K562 (cell line): ENCODE data around the gene TIMP2. TPM values are rescaled to one million over a fixed set of nuclear protein-coding genes. Genes with fewer than 3 reads are reported as not detected.

Experiments used
- BRD9 ChIP-seq: fragments of 450-650 bp; IDR thresholded peaks from 2 replicates; pipeline ENCODE4 v1.6.1; 2018; ENCODE audit warnings: low read depth; ENCODE audit not compliant: partially characterized antibody
- CBX1 ChIP-seq: sonication (generic); IDR thresholded peaks from 2 replicates; pipeline ENCODE4 v1.6.1; 2016; ENCODE audit warnings: antibody characterized with exemption, low read depth, mild to moderate bottlenecking
- CTCFL ChIP-seq: IDR thresholded peaks from 2 replicates; pipeline ENCODE4 v1.6.1; 2011; ENCODE audit warnings: borderline replicate concordance, low read depth, mild to moderate bottlenecking, moderate library complexity, low read length; ENCODE audit not compliant: insufficient read depth, poor library complexity, severe bottlenecking
- GABPA ChIP-seq: fragments of 200-800 bp; sonication (Bioruptor generic); conservative IDR thresholded peaks from 2 replicates; pipeline ENCODE4 v1.6.1; 2016; ENCODE audit warnings: low read depth, missing genetic modification characterization, missing compliant biosample characterization
- GTF2F1 ChIP-seq: IDR thresholded peaks from 2 replicates; pipeline ENCODE4 v1.6.1; 2011; ENCODE audit warnings: low read depth, low read length, improper control_type of control experiment
- HIVEP1 ChIP-seq: fragments of 250-450 bp; sonication (Bioruptor Pico); IDR thresholded peaks from 2 replicates; pipeline ENCODE4 v1.4.0; 2020; ENCODE audit warnings: mild to moderate bottlenecking
- HMG20B ChIP-seq: fragments of 250-450 bp; sonication (Bioruptor Pico); IDR thresholded peaks from 2 replicates; pipeline ENCODE4 v1.5.0; 2021; ENCODE audit warnings: mild to moderate bottlenecking
- HNRNPL ChIP-seq: fragments of 200-400 bp; formaldehyde crosslinking; IDR thresholded peaks from 2 replicates; pipeline ENCODE4 v1.6.1; 2017; ENCODE audit warnings: low read depth, mild to moderate bottlenecking, low read length
- L3MBTL2 ChIP-seq: fragments of 450-650 bp; IDR thresholded peaks from 2 replicates; pipeline ENCODE4 v1.6.1; 2016; ENCODE audit warnings: mild to moderate bottlenecking, moderate library complexity
- MECOM ChIP-seq: fragments of 250-450 bp; sonication (Bioruptor Pico); IDR thresholded peaks from 2 replicates; pipeline ENCODE4 v1.8.0; 2022; ENCODE audit warnings: inconsistent platforms
- MTA1 ChIP-seq: fragments of 450-650 bp; IDR thresholded peaks from 2 replicates; pipeline ENCODE4 v1.6.1; 2017; ENCODE audit warnings: borderline replicate concordance
- NBN ChIP-seq: fragments of 450-650 bp; IDR thresholded peaks from 2 replicates; pipeline ENCODE4 v1.6.1; 2016; ENCODE audit warnings: low read depth, mild to moderate bottlenecking
- NCOA2 ChIP-seq, 2 experiments: fragments of 450-650 bp; IDR thresholded peaks; 2 replicates each; pipeline ENCODE4 v1.6.1; 2018; ENCODE audit warnings: mild to moderate bottlenecking in 2 of 2, moderate library complexity in 1 of 2; ENCODE audit not compliant: partially characterized antibody in 2 of 2
- NFATC3 ChIP-seq: fragments of 450-650 bp; IDR thresholded peaks from 2 replicates; pipeline ENCODE4 v1.6.1; 2017; ENCODE audit warnings: mild to moderate bottlenecking
- SFPQ ChIP-seq: fragments of 200-400 bp; formaldehyde crosslinking; IDR thresholded peaks from 2 replicates; pipeline ENCODE4 v1.6.1; 2017; ENCODE audit warnings: mild to moderate bottlenecking, low read depth, low read length, moderate library complexity
- SMAD1 ChIP-seq: fragments of 150-350 bp; IDR thresholded peaks from 2 replicates; pipeline ENCODE4 v1.6.1; 2014; ENCODE audit warnings: low read length, low read depth; ENCODE audit not compliant: partially characterized antibody
- SMAD4 ChIP-seq: fragments of 250-450 bp; sonication (Bioruptor Pico); conservative IDR thresholded peaks from 2 replicates; pipeline ENCODE4 v1.8.0; 2021; ENCODE audit warnings: inconsistent platforms, mild to moderate bottlenecking, moderate library complexity
- ZKSCAN1 ChIP-seq: fragments of 150-350 bp; IDR thresholded peaks from 2 replicates; pipeline ENCODE4 v1.6.1; 2016; ENCODE audit warnings: low read depth, low read length
- ZNF384 ChIP-seq: IDR thresholded peaks from 2 replicates; pipeline ENCODE4 v1.6.1; 2012; ENCODE audit warnings: low read depth, low read length, improper control_type of control experiment
- ZNF695 ChIP-seq: fragments of 450-650 bp; formaldehyde crosslinking; IDR thresholded peaks from 2 replicates; pipeline ENCODE4 v1.4.0; 2020; ENCODE audit warnings: mild to moderate bottlenecking, moderate library complexity
- ZNF764 ChIP-seq: fragments of 250-450 bp; sonication (Bioruptor Pico); IDR thresholded peaks from 2 replicates; pipeline ENCODE4 v1.4.0; 2020; ENCODE audit warnings: low read depth, mild to moderate bottlenecking, moderate library complexity
- polyA plus RNA-seq, 8 experiments: library from polyadenylated mRNA; depleted of rRNA in 4 of 8; stranded (reverse) in 5 of 8; unstranded in 3 of 8; fragments of >200 nt; fragmentation: Nextera tagmentation in 2 of 8; fragmentation: Illumina TruSeq in 1 of 8; extraction: Ambion mirVana in 2 of 8; extraction: Trizol in 1 of 8; gene quantifications; 2 replicates each; pipeline versions ENCODE4 v1.2.1 to v1.2.3, GENCODE V29; 2011 to 2014; ENCODE audit warnings: inconsistent platforms in 1 of 8, missing spikeins in 1 of 8
- total RNA-seq, 7 experiments: library from RNA; depleted of rRNA in 6 of 7; stranded (reverse); fragments of >200 nt in 6 of 7; fragmentation: Illumina TruSeq in 2 of 7; extraction: Trizol in 2 of 7; gene quantifications; 2 replicates each; pipeline versions ENCODE4 v1.2.1 to v1.2.3, GENCODE V29; 2011 to 2021; ENCODE audit warnings: low replicate concordance in 1 of 7
- TF ChIP-seq, protein P1 (sequence below): fragments of 450-650 bp; IDR thresholded peaks from 2 replicates; pipeline ENCODE4 v1.6.1; 2016; ENCODE audit warnings: antibody characterized with exemption
- TF ChIP-seq, protein P2 (sequence below): fragments of 450-650 bp; formaldehyde crosslinking; IDR thresholded peaks from 2 replicates; pipeline ENCODE4 v1.4.0; 2022; ENCODE audit warnings: mild to moderate bottlenecking, moderate library complexity

The TIMP2 gene
- total and polyA plus RNA-seq, 9 of the 15 experiments (the other 6 are each of a cell fraction or from before 2014, with no cell fraction given) = 0.55 TPM; not detected in 8

DNA sequence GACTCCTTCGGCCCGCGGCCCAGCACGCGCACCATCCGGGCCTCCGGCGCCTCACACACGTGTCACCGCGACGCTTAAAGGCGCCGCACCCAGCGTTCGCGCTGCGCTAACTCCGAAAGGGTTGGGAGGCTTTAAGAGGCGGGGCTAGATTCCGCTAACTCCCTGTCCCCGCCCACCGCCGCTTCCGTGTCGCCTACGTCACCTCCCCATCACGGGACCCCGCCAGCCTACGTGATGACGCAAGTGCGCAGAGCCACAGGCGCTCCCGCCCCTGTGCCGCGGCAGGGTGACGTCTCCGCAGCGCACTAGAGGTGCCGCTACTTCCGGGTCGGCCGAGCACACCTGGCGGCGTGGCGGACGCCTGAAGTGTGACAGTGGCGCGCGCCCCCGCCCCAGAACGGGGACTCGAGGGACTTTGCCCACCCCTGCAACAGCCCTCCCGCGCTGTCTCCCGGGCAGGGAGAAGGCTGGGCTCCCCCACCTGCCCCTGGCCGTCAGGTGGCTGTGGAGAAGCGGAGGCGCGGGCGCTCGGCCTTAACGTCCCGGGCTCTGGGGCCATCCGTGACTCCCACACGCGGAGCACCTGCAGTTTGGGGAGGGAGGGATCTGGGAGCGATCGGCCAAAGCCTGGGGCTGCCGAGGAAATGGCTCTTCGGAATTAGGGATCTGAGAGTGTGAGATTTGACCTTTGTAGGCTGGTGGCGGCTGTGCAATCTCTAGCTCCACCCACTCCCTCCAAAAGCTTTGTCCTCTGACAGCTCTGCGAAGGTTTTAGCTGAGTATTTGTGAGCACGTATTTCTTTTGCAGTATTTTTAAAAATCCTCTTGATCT lies 84.2 kb downstream of the TIMP2 start, which contains the start of gene USP36 (continued):
- TF ChIP-seq ZKSCAN1 (peak; percentile 10; the same call in 1 of the 2 replicates), CBX1 (no peak), NBN (peak; percentile 90), ZNF695 (CRISPR knock-in tag) (no peak), SMAD1 (no peak), GTF2F1 (peak; percentile 78; the same call in 1 of the 2 replicates), GABPA (tag) (peak; percentile 84), MECOM (no peak), MTA1 (peak; percentile 90), CTCFL (peak; percentile 71), NCOA2 (IDR thresholded peaks at IDR 0.05; ENCODE audit: partially characterized antibody in 2 of 2) (no peak), NFATC3 (no peak), HMG20B (CRISPR knock-in tag) (no peak), HIVEP1 (peak; percentile 13; the same call in 1 of the 2 replicates), SFPQ (no peak), BRD9 (no peak), ZNF764 (CRISPR knock-in tag) (peak; percentile 22; the same call in 1 of the 2 replicates), ZNF384 (no peak), SMAD4 (CRISPR knock-in tag) (peak; percentile 76), L3MBTL2 (peak; percentile 86), HNRNPL (0 out of 2 replicates have a peak, but pooled peaks have one; percentile 4)
- TF ChIP-seq, protein P1, sequence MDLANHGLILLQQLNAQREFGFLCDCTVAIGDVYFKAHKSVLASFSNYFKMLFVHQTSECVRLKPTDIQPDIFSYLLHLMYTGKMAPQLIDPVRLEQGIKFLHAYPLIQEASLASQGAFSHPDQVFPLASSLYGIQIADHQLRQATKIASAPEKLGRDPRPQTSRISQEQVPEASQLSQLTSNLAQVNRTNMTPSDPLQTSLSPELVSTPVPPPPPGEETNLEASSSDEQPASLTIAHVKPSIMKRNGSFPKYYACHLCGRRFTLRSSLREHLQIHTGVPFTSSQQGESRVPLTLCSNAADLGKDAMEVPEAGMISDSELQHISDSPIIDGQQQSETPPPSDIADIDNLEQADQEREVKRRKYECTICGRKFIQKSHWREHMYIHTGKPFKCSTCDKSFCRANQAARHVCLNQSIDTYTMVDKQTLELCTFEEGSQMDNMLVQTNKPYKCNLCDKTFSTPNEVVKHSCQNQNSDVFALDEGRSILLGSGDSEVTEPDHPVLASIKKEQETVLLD = peak; percentile 98
- TF ChIP-seq, protein P2, sequence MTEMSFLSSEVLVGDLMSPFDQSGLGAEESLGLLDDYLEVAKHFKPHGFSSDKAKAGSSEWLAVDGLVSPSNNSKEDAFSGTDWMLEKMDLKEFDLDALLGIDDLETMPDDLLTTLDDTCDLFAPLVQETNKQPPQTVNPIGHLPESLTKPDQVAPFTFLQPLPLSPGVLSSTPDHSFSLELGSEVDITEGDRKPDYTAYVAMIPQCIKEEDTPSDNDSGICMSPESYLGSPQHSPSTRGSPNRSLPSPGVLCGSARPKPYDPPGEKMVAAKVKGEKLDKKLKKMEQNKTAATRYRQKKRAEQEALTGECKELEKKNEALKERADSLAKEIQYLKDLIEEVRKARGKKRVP (CRISPR knock-in tag) = peak; percentile 68; the same call in 1 of the 2 replicates
